HG03196 (cell line): ENCODE measurements around the gene CHMP5.

Experiments
- ATAC-seq: cut with Tn5 transposase; IDR thresholded peaks from one replicate; pipeline ENCODE4 v1.9.1; 2021; ENCODE audit not compliant: unreplicated experiment

CHMP5 gene

DNA sequence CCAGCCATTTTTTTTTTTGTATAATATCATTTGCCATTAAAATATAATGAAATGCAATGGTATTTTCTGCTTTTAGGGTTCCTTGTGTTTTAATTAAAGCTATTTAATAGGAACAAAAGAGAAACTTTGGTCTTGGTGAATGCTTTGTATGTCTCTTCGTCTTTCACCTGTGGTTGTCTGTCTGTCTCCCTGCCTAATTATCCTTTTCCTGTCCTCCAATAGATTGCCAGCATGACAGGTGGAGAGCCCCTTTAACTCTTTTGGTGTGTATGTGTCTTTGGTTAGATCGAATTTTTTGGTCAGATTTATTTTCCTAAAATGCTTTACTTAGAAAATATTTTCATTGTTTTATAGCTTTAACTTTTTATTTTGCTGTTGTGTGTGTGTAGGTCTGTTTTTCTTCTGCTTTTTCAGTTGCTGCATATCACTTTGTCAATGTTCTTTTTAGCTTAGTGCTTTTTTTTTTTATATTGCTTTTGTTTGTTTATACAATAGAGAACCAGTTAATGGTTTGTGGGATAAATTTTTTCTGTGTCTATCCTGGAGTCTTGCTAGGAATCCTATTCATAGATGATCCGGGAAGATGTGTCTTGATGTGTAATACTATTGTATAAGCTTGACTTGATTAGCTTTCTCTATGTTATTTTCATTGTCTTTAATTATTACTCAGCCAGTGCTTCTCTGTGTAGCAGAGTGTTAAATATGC, 8.6 kb downstream of the CHMP5 start:
- no peak for ATAC-seq

DNA sequence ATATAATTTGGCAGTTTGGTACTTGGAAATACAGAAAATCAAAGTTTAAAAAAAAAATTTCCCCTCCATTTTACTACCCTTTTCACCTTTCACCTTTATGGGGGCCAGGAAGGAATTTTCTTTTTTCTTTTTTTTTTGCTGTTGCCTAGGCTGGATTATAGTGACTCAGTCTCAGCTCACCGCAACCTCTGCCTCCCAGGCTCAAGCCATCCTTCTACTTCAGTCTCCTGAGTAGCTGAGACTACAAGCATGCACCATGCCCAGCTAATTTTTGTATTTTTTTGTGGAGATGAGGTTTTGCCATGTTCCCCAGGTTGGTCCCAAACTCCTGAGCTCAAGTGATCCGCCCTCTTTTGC, 9.1 kb downstream of the CHMP5 start:
- no peak for ATAC-seq

DNA sequence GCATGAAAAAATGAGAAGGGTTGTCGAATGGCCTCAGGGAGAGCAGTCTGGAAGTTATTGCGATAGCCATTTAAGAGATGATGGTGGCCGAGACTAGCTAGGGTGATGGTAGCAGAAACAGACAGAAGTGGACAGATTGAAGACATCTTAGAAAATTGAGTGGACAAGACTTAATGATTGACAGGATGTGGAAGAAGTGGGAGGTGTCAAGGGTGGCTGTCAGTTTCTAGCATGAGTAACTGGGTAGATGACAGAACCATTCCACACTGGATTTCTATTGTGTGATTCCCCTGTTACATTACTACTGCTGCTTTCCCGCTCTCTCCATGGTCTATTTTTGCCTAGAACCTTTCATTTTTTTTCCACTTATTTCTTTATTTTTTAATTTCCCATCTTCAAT, 12.6 kb downstream of the CHMP5 start:
- ATAC-seq: no peak

DNA sequence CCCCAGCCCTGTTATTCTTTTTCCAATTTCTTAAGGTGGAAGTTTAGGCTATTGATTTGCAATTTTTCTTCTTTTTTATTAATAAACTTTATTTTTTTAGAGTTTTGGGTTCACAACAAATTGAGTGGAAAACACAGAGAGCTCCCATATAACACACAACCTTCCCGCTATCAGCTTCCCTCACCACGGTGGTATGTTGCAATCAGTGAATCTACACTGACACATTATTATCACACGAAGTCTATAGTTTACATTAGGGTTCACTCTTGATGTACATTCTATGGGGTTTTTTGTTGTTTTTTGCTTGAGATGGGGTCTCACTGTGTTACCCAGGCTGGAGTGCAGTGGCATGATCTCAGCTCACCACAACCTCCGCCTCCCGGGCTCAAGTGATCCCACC, 20.7 kb downstream of the CHMP5 start:
- no peak for ATAC-seq

DNA sequence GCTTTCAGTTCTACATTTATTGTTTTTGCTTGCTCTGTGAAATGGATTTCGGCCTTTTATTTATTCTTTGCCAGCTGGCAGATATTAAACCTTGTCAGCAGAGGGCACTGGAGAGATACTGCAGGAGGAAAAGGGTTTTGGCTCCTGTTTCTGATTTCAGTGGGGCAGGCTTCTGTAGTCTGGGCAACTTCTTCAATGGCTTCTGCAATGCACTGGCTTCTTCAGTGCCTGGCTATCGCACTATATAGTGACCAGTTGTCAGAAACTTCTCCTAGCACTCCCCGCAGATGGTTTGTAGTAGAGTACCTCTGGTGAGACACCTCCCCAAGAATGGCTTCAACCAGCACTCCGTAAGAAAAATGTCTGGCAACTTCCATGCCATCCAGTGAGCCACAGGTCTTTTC, 22.2 kb downstream of the CHMP5 start:
- ATAC-seq: no peak

DNA sequence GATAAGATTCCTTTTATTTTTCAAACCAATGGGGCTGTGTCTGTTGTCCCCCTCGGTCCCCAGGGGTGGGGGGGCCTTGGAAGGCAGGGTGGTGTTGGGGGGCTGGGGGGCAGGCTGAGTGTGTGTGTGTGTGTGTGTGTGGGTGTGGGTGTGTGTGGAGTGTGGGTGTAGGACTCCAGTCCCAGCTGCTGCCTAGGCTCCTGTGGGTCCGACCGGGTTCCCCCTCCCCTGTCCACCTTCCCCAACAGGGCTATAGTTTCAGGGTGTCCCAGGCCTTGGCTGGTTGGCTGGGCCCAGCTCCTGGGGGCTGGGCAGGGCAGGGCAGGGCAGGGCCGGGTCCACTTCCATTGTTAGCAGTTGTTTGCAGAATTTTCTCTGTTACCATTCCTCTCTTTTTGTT, 23.4 kb downstream of the CHMP5 start:
- ATAC-seq: no peak

DNA sequence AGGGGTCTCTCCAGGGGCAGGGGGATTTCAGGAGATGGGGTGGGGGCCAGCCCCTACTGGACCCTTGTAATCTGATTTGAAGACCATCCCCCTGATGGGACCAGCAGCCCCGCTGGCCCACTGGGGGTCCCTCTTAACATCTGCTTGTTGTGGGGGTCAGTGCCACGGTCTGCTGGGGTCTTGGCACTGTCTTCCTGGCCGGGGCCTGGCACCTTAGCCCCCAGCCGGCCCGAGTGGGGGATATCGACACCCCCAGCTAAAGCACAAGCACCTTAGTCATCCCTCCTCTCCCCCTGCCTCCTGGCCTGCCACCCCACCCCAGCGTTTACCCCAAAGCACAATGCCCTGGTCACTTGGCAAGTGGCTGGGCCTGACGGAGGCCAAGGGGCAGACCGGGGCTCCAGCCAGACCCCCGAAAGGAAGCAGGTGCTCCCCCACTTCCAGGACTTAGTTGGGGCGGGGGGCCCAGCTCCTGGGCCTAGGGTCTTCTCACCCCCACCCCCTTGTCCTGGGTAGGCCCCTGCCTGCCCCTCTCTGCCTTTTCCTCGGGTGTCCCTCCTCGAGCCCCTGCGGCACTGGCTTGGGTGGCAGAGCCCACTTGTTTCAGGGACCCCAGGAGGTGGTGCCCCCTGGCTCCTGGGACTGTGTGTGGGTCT, 24.1 kb downstream of the CHMP5 start:
- ATAC-seq: no peak

DNA sequence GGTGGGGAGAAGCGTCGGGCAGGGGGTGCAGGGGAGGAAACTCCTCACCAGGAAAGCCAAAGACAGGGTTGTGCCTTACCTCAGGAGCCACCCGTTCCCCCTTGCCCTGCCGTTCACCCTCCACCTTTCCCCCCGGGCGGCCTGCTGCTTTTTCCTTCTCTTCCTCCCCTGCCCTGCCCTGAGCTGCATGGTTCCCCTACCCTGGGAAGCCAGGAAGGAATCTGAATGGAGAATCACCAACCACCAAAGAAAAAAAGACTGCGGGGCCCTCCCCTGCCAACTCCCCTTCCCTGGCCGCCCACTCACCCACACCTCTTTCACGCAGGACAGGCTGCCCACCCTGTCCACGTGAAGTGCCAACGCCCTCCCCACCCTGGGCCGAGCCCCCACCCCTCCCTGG, 24.6 kb downstream of the CHMP5 start:
- no peak for ATAC-seq

DNA sequence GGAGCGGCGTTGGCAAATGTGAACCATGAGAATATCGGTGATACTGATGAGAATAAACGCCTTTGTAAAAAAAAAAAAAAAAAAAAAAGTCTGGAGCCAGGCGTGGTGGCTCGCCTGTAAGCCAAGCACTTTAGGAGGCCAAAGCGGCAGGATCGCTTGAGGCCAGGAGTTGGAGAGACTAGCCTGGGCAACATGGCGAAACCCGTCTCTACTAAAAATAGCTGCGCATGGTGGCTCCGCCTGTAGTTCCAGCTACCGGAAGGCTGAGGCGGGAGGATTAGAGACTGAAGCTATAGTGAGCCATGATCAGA, 25.0 kb downstream of the CHMP5 start:
- no peak for ATAC-seq

DNA sequence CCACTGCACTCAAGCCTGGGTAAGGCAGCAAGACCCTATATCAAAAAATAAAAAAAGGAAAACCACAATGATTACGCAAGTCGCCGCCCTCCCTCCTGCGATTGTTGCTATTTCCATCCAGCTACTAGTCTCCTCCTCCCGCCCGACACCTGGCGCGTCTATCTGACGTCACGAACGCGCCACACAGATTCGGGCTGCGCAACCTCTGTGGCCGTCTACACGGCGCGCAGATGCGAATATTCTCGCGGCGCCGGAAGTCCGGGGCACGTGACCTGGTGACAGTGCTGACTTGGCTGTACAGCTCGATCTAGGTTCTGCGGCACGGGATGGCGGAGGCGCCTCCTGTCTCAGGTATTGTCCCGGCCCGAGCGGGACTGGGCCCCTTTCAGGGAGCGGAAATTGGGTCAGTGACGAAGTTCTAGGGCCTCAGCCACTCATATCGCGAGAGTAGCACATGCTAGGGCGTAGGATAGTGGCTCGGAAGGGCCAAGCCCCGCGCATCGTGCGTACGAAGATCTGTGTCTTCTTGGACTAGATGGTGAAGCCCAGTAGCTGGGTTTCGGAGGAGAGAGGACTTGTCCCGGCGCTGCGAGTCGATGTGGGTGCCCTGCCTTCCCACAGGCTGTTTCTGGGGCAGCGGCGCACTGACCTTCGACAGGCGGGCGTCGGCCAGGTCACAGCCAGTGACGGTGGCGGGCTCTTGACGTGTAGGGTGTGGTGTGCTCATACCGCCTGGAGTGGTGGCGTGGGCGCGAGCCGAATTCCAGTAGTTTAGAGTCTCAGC, 25.6 kb downstream of the CHMP5 start, which contains the start of gene NFX1:
Gene NFX1 (plus strand): TSS at position 270 of the 784 bp plus-strand sequence. CDS start 57 bp downstream, at position 327.
- ATAC-seq: peak; percentile 81

DNA sequence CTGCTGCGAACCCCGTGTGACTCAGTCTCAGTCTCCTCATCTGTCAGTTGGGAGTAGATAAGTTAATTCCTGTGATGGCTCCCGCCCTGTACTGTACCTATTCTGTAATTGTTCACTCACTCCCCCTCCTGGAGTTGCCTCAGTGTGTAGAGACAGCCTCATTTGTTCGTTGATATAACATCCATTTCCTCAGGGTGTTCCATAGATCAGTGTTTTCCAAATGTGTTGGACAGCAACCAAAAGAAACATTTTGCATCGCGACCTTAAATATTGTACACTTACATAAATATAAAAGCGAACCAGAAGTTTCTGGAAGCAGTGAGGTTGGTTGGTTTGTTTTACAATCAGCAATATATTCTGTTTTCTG, 26.2 kb downstream of the CHMP5 start:
- ATAC-seq: no peak

DNA sequence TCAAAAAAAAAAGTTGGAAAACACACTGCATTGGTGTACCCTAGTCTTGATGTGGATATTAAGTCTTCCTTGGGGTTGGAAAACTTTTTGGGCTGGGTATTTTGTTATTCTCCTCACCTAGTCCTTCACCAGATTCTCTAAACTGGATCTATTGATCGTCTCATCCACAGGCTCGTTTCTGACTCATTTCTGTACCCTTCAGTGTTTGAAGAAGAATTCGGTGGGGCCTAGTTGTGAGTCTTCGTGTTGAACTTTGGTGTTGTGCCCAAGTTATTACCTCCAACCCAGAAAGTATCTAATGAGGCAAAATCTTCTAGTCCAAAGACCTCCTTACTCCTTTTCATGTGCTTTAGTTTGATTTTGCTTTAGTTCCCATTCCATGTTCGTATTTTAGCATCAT, 27.1 kb downstream of the CHMP5 start:
- no peak for ATAC-seq

DNA sequence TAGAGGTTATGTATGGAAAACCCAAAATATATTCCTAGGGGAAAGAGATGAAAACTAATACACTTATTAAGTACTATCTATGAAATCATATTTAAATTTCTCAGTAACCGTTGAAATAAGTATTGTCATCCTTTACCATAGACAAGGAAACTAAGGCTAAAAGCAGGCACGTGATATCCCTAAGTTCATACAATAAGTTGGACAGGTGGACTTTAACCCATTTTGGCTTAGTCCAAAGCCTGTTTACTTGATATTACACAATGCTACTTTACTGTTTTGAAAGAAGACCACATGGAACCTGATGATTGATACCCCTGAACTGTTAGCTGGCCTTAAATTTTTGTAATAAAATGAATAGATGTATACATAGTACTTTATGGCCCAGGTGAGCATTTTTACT, 28.9 kb downstream of the CHMP5 start:
- ATAC-seq: no peak

DNA sequence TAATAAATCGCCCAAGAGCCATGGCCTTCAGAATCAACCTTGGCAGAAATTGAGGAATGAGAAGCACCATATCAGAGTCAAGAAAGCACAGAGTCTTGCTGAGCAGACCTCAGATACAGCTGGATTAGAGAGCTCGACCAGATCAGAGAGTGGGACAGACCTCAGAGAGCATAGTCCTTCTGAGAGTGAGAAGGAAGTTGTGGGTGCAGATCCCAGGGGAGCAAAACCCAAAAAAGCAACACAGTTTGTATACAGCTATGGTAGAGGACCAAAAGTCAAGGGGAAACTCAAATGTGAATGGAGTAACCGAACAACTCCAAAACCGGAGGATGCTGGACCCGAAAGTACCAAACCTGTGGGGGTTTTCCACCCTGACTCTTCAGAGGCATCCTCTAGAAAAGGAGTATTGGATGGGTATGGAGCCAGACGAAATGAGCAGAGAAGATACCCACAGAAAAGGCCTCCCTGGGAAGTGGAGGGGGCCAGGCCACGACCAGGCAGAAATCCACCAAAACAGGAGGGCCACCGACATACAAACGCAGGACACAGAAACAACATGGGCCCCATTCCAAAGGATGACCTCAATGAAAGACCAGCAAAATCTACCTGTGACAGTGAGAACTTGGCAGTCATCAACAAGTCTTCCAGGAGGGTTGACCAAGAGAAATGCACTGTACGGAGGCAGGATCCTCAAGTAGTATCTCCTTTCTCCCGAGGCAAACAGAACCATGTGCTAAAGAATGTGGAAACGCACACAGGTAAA, 30.0 kb downstream of the CHMP5 start:
- no peak for ATAC-seq

DNA sequence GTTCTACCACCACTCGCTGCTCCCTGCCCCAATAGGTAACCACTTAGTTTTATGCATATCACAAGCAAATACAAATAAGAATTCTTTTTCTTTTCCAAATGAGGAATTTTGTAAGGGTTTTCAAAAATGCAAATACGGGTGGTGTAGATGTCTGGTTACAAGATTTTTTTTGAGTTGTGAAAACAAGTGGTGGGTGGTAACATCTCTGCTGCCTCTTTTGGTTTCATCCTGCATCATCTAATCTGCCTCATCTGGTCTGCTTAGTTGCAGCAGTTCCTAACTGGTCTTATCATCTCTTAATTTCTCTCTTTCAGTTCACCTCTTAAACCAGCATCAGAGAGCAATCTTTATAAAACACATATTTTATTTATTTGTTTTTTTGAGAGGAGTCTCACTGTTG, 30.7 kb downstream of the CHMP5 start:
- no peak for ATAC-seq

DNA sequence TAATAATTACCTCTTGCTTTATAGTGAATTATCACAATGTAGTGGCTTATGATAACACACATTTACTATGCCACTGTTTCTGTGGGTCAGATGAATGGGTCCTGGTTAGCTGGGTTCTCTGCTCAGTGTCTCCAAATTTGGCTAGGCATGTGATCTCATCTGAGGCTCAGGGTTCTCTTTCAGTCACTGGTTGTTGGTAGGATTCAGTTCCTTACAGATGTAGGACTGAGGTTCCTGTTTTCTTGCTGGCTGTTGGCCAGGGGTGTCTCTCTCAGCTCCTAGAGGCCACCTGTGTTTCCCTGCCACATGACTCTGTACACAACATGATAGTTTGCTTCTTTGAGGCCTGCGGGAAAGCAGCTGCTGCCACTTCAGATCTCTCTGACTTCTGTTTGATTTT, 32.6 kb downstream of the CHMP5 start:
- peak; percentile 76 for ATAC-seq

DNA sequence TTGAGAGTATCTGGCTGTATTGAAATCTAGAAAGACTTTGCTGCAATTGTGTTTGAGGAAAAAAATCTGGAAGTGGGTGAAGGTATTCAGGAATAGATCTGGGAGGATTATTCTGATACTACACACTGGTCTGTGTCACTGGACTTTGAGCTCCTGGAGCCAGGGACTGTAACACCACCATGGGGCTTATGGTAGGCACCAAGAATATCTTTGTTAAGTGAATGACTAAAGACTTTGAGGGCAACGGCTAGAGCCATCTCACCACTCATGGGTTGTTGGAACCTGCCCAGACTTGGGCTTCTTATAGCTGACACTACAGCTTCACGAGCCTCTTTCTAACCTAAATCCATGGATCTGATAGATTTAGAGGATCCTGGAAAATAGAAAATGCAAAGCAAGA, 35.7 kb downstream of the CHMP5 start:
- ATAC-seq: no peak

DNA sequence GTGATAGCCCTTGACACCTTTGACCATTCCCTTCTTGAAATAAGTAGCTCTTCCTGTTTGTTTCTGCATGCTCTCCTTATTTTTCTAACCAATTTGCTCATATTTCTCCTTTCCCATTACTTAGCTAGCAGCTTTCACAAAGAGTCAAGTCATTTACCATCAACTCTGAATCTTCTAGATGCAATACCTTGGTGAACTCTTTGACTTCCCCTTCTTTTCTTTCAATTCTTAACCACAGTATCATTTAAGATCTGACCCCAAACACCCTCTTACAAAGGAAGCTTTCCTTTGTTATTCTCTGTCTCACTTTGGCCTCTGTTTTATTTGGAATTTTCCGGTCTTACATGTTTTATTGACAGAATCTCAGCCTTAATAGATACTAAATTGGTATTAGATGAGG, 39.5 kb downstream of the CHMP5 start:
- ATAC-seq: no peak

DNA sequence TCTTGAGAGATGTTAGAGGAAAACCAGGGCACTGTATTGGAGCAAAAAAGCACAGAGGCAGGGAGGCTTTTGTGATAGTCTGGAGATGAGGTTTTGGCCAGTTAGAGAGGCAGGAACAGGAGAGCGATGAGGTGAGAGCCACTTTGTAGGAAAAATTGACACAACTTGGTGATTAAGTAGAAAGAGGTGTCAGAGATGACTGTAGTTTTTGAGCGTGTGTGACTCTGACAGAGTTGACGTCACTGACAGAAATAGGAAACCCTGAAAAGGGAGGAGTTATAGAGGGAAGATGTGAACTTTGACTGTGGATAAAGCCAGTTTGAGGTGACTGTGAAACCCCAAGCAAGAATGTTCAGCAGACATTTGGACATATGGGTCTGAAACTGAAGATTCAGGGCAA, 41.2 kb downstream of the CHMP5 start:
- ATAC-seq: no peak

DNA sequence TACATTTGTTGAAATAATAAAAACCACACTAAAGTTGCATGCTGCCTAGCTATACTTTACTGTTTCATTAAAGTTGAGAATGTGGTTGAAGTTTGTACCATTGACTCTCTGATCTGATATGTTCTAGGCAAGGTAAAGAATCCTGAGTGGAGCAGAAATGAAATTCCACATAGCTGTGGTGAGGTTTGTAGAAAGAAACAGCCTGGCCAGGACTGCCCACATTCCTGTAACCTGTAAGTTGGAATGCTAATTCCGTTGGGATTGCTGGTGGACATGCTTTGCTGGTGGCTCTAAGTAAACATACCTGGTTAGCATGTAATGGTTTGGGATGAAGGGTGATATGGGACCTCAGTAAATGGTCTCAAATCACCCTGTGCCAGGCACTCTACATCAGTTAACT, 42.2 kb downstream of the CHMP5 start:
- ATAC-seq: no peak

DNA sequence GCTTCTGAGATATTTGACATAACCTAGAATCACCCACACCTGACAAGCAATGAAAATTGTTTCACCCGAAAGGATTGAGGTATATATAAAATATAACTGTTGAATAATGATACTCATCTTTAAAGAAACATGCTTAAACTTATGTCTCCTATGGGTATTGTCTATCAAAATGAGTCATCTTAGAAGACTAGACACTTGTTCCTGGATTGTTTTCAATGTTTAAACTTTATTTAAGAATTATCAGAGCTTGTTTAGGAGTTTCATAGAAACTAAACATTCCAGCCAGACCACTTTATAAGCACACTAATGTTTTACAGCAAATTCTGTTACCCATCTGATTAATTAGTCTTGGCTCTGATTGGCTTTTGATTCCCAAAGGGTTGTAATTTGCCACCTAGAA, 45.1 kb downstream of the CHMP5 start:
- ATAC-seq: no peak

DNA sequence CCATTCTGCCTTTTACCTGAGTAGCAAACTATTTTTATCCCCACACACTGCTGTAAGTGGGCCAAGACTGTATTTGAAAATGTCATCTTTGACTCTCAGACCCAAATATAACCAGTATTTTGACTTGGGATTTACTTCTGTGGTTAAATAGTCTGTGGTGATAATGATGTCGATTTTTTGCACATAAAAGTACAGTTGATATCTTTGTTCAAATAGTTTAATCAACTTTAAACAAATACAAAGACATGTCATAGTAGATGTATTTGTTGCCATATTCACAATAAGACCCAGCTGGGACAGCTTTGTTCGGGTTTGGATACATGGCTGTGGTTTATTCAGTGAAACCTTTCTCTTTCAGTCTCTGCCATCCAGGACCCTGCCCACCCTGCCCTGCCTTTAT, 45.9 kb downstream of the CHMP5 start:
- ATAC-seq: no peak
